NCI-H345 treated with DMSO at 0.1 percent for 48 hours (cell line): ENCODE measurements around the gene CRB1.

ENCODE experiments used
- DNase-seq: peaks from one replicate; lab custom pipeline; 2025; ENCODE audit not compliant: unreplicated experiment; lab: John Stamatoyannopoulos, UW

The CRB1 gene

GRCh38 chr1:197302775-197303174, 34.7 kb downstream of the CRB1 start:
- DNase-seq: no peak

DNA sequence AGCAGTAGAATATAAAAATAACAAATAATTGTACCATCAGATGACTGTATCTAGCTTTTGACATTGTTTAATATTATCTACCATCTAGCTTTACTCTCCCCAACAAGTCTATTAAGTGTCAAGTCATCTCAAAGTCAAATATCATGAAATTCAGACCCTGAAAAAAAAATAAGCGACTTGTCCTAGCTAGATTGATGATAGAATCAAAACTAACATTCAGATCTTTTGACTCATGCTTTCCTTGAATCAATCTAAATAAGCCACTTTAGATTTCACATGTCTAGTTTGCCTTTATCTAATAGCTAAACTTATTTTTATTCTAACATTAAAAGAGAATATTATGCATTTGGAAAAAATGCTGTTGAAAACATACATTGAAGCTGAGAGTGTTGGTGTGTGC, 35.4 kb downstream of the CRB1 start:
- no peak for DNase-seq

DNA sequence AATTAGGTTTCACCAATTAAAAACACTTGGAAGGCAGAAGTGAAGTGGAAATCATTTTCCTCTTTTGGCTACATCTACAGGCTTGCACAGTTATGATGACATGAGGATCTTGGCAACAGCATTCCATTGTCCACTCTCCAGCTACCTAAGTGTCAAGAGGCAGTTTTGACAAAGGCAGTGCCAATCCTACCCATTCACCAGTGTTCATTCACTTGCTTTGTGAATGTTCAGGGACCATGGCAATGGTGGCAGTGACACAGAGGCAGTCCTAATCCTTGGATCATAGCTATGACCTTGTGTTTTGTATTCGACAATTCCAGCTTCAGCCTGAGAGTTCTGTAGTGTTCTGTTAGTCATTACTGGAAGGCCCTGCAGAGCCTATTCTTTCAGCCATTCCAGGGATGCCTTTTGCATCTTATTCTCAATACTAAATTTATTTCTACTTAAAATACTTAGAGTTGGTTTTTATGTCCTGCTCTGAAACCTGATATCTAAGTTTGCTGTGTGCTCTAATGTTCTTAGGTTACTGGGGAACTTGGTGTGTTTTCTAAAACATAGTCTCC, 36.7 kb downstream of the CRB1 start:
- no peak for DNase-seq

DNA sequence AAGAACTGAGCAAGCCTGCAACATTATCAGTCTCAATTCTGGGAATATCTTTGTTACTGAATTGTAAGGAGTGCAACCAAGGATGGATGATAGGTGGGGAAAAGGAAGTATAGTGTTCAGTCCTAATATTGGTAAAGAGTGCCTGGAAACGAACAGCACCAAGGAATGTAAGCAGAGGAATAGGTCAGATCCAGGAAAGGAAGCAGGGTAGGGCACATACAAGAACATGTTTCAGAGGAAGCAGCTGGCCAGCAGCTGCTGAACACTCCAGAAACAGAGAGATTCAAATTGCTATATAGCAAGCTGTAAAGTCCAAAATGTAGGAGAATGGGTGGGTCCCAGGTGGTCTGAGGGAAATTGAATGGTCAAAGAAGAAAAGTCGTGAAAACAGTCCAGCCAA, 37.9 kb downstream of the CRB1 start:
- DNase-seq: no peak

DNA sequence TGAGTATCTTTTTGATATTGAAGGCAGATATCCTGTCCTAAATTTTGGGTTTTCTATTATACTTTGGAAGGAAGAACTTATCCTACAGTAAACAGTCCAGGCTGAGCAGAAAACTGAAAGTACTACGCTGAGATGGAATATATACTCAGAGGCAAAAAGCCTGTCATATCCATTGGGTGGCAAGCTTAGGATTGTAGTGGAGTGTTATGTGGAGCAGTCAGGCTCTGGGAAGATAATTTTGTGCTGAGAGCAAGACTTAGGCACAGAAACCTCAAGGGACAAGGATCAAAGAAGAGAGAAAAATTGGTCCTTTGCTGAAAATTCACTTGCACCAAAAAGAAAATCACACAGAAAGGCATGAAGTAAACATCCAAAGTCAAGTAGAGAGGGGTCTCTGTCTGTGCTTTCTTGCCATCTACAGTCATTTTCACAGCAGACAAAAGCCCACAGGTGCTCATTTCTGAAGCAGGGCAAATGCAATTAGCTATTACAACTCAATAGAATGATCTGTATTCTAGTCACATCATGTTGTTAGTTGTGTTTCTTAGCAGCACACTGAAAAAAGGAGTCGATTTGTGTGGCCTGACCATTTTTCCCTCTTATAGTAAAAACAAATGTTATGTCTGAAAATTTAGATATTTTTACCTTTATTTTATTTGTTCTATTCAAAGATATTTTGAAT, 38.5 kb downstream of the CRB1 start:
- DNase-seq: no peak

DNA sequence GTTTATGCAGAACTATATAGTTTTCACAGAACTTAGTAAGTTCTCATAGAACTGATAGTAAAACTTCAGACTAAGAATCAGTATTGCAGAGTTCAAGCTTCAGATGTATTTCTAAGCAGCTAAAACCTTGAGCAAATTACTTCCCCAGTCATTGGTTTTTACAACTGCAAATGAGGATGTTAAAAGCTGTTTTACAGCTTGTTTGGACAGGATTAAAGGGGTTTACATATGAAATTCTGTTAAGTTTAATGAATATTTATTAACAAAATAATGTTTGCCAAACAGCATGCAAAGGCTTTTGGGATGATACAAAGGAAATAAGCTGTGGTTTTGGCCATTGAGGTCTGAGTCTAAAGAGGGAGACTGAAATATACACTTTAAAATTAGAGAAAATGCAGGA, 39.1 kb downstream of the CRB1 start:
- DNase-seq: no peak

DNA sequence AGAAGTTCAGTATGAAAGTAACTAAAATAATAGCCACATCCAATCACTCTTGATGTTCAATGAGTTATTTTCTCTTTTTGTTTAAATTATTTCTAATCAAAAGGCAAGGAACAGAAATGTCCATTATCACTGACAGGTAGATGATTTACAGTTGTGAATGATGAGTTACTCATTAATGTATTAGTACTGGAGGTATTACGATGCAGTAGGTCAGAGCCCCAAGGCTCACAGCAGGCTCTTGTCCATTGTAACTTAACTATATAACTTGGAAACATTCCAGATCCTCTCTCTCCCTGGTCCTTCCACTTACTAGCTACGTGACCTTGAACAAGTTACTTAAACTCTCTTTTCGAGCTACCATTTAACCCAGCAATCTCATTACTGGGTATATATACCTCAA, 39.5 kb downstream of the CRB1 start:
- DNase-seq: no peak

GRCh38 chr1:197311081-197311480, 43.0 kb downstream of the CRB1 start:
- DNase-seq: no peak

- DNase-seq: no peak
These were observed 44.1 kb downstream of the CRB1 start for GRCh38 chr1:197312163-197312562.

DNA sequence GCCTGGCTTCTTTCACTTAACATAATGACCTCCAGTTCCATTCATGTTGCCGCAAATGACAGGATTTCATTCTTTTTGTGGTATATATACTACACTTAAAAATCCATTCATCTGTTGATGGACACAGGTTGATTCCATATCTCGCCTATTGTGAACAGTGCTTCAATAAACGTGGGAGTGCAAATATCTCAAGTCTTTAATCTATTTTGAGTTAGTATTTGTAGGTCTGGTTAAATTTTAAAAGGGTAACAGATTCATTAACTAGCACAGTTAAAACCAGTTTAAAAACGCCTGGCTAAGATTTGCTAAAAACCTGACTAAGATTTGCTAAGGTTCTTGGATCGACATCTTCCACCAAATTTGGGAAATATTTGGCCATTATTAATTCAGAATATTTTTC, 45.7 kb downstream of the CRB1 start:
- no peak for DNase-seq

DNA sequence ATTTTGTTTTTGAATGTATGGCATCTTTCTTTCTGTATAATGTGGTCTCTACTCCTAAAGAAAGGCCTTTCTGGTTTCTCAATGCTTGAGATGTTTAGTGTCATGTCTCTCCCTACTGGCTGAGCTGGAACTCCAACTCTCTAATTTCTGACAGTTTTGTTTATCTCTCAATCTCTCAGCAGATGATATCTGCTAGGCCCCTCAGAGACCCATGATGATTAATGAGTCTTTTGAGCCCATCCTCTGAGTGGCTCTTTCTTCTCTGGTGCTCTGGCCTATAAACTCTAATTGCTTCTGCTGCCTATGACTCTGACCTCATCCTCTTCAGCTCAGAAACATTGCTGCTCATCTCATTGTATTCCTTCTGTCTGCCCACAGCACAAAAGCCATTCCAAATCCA, 46.6 kb downstream of the CRB1 start:
- DNase-seq: no peak

GRCh38 chr1:197319631-197320030, 51.6 kb downstream of the CRB1 start:
- no peak for DNase-seq

DNA sequence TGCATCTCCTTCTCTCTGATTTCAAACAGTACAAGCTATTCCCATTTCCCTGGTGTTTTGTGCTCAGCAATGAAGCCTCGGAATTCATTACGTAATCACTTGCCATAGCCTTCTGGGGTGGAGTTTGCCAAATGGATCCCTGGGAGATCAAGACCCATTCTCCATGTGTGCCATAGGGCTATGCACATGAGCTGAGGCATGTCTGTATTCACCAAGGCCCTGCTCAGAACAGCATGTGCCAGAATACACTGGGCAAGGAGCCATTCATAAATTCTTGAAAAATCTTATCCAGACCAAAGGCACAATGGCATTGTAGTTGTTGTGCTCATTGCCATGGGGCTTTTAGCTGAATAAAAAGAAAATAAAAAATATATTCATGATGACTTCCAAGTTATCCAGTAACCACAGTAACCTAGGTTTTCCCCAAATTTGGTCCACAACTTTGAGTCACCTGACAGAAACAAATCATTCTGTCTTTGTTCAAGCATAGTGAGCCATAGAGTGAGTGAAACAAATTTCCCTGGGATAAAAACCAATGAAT, 53.0 kb downstream of the CRB1 start:
- no peak for DNase-seq

DNA sequence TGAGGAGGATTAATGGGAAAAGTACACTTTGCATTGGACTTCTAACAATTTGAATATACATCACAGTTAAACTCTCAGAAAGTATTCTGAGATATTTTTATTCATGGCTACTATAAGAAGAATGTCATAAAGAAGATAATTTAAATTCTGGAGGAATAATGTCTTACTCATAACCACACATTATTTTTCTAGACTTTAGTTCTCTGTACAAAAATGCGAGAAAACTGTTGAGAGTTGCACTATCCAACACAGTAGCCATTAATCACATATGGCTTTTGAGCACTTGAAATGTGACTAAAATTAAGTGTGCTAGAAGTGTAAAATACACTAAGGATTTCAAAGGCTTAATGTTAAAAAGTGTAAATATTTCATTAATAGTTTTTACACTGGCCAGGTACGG, 53.8 kb downstream of the CRB1 start:
- DNase-seq: no peak

- peak; percentile 7 for DNase-seq
These were observed 59.8 kb downstream of the CRB1 start for GRCh38 chr1:197327776-197328364.

DNA sequence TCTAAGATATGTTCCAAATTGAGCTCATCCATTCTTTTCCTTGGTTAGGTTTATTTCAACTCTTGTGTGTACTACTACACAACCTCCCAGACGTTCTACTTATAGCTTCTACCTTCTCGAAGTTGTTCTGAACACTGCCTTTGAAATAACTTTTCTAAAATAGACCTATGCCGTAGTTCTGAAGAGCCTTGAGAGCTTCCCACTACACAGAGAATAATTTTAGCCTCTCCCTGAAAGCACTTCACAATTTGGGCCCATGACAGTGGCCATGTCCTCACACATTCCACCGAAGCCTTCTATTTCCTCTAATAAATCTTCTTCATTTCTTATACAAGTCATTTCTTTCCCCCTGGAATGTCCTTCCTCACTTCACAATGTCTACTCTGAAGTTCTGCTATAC, 62.2 kb downstream of the CRB1 start:
- no peak for DNase-seq

GRCh38 chr1:197331565-197331964, 63.5 kb downstream of the CRB1 start:
- DNase-seq: no peak

DNA sequence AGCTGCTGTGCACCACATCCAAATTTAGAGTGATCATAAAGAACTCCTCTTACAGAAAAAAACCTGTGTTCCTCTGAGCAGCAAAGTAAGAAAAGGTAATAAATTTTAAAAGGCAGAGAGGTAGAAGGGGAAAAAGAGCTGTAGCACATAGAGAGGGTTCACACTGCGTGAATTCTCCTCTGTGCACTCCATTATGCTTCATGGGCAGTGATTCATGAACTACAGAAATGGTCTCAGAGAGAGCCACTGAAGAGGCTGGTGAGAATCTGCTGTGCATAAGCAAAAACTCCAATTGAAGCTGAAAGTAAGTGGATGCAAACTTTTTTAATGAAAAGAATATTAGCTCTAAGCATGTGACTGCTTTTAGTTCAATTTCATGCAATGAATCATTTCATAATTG, 65.0 kb downstream of the CRB1 start:
- DNase-seq: no peak

DNA sequence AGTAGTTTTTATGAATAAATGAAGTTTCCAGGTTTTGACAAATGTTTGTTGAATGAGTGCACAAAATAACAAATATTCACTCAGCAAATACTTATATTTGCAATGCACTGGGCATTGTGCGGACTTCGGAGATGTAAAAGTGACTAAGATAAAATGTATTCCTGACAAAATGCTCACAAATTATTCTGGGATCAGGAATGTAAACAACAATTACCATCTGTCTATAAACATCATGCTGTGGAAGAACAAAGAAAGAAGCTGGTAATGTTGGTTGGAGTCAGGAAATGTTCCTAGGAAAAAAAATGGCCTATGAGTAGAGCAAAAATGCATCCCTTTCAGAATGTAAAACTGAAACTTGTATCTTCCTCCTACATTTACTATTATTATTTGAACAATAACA, 68.5 kb downstream of the CRB1 start:
- no peak for DNase-seq

DNA sequence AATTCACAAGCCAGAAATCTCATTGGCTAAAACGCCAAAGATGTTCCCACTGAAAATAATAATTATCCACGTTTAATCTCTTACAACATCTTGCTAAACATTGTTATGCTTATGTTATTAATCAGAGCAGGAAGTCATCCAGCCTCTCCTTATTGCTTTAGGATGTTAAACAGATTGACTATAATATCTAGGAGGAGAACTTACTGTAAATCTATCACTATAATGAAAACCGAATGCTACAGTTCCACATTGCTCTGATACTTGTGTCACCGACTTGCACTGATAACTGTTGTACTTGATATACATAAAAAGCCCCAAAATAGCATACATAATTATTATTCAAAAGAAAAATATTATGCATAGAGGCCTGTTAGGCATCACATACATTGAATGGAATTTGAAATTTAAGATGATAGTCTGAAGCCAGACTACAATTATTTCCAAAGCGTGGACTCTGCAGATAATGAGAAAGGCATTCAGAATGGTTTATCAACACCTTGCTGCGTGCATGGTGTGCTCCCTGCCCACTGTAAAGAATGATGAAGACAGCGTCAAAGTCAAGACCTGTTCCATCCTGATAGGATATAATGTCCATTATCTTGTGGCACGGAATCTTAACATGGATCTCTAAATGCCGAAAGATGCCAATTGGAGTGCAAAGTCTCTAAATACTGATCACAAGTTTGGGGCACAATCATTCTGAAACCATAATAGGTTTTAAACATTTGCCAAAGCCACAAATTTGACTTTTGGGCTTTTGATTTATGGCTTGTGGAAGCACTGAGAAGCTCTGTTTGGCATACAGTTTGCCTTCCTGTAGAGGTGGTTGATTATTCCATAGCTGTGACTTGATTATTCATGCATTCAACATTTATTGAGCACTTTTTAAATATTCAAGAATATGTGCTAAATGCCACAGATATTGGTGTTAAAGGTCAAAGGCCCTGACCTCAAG, 71.3 kb downstream of the CRB1 start:
- DNase-seq: no peak

- DNase-seq: no peak
These were observed 73.6 kb downstream of the CRB1 start for GRCh38 chr1:197341626-197342025.
